SK-N-SH (cell line): Measurements from ENCODE around the gene FCRL3. TPM values are rescaled to one million over a fixed set of nuclear protein-coding genes. Genes with fewer than 3 reads are reported as not detected.
"Not testable (repeated sequence)": the region's sequence is repeated elsewhere in the genome, so short reads cannot be mapped to it uniquely, and the experiment has no call there.

Source experiments
- CTCF ChIA-PET: fragments of 300-600, 350-600 bp; formaldehyde crosslinking; extraction: SDS; loops from one replicate; lab custom pipeline; 2021; lab: Yijun Ruan, JAX
- POLR2A ChIA-PET: fragments of 350-600 bp; sonication (Branson Sonifier 250); formaldehyde crosslinking; extraction: SDS; loops from one replicate; lab custom pipeline; 2020; ENCODE audit warnings: antibody characterized with exemption, inconsistent platforms; lab: Yijun Ruan, JAX
- DNase-seq: peaks from one replicate; pipeline ENCODE4 v3.0.0; 2012
- H2AFZ ChIP-seq: fragments of 200-600 bp; sonication (generic); 2 replicates; pipeline ENCODE4 v1.8.1; 2016; ENCODE audit warnings: antibody characterized with exemption, mild to moderate bottlenecking, low read depth
- H3F3A ChIP-seq: fragments of 200-600 bp; sonication (generic); replicated peaks from 2 replicates; pipeline ENCODE3; 2016; ENCODE audit warnings: antibody characterized with exemption, mild to moderate bottlenecking; ENCODE audit not compliant: insufficient read depth
- H3K27ac ChIP-seq, 2 experiments: fragments of 200-500 bp in 1 of 2; fragments of 200-600 bp in 1 of 2; sonication (Bioruptor generic) in 1 of 2; sonication (generic), shearing (Covaris generic) in 1 of 2; 2 replicates each; pipeline versions ENCODE4 v1.5.1 to v1.6.1; 2014 to 2016; ENCODE audit warnings: low read depth in 2 of 2, inconsistent platforms in 1 of 2, low read length in 1 of 2, mild to moderate bottlenecking in 1 of 2, mixed read lengths in 1 of 2
- H3K27me3 ChIP-seq: fragments of 200-600 bp; sonication (generic), shearing (Covaris generic); 2 replicates; pipeline ENCODE4 v1.6.1; 2016; ENCODE audit warnings: mixed run types; ENCODE audit not compliant: insufficient read depth
- H3K36me3 ChIP-seq, 2 experiments: fragments of 200-500 bp in 1 of 2; fragments of 200-600 bp in 1 of 2; sonication (Bioruptor generic) in 1 of 2; sonication (generic) in 1 of 2; replicated peaks in 1 of 2; 2 replicates each; pipeline versions ENCODE3 to v1.5.1; 2014 to 2016; ENCODE audit warnings: low read length in 1 of 2, mild to moderate bottlenecking in 1 of 2; ENCODE audit not compliant: insufficient read depth in 2 of 2, control insufficient read depth in 1 of 2
- H3K4me1 ChIP-seq, 2 experiments: fragments of 200-500 bp in 1 of 2; fragments of 200-600 bp in 1 of 2; sonication (Bioruptor generic) in 1 of 2; sonication (generic), shearing (Covaris generic) in 1 of 2; 2 replicates each; pipeline versions ENCODE4 v1.5.1 to v1.6.1; 2014 to 2016; ENCODE audit warnings: low read depth in 1 of 2, low read length in 1 of 2, mixed run types in 1 of 2; ENCODE audit not compliant: insufficient read depth in 2 of 2, control insufficient read depth in 1 of 2
- H3K4me2 ChIP-seq: fragments of 200-600 bp; sonication (generic), shearing (Covaris generic); 2 replicates; pipeline ENCODE4 v1.6.1; 2017; ENCODE audit warnings: mixed run types
- H3K4me3 ChIP-seq, 2 experiments: fragments of 200-500 bp in 1 of 2; fragments of 200-600 bp in 1 of 2; sonication (Bioruptor generic) in 1 of 2; sonication (generic), shearing (Covaris generic) in 1 of 2; 2 replicates each; pipeline versions ENCODE4 v1.5.1 to v1.8.1; 2014 to 2016; ENCODE audit warnings: low read depth in 2 of 2, inconsistent platforms in 1 of 2, low read length in 1 of 2, mild to moderate bottlenecking in 1 of 2, mixed read lengths in 1 of 2, moderate library complexity in 1 of 2
- H3K79me2 ChIP-seq: fragments of 200-600 bp; sonication (generic); 2 replicates; pipeline ENCODE4 v1.8.1; 2017; ENCODE audit warnings: mild to moderate bottlenecking; ENCODE audit not compliant: insufficient read depth
- H3K9ac ChIP-seq: fragments of 200-600 bp; sonication (generic); 2 replicates; pipeline ENCODE4 v1.6.1; 2017; ENCODE audit warnings: mixed run types
- H3K9me2 ChIP-seq: fragments of 200-600 bp; sonication (generic); 2 replicates; pipeline ENCODE4 v1.6.1; 2017; ENCODE audit warnings: mixed run types
- H3K9me3 ChIP-seq: fragments of 200-600 bp; sonication (generic); 2 replicates; pipeline ENCODE4 v1.6.1; 2017; ENCODE audit warnings: mixed run types, mild to moderate bottlenecking, moderate library complexity
- H4K20me1 ChIP-seq: fragments of 200-600 bp; sonication (generic); 2 replicates; pipeline ENCODE4 v1.6.1; 2017; ENCODE audit warnings: mild to moderate bottlenecking, mixed run types; ENCODE audit not compliant: insufficient read depth
- CHD2 ChIP-seq: fragments of 150-350 bp; IDR thresholded peaks from 2 replicates; pipeline ENCODE4 v1.6.1; 2018; ENCODE audit warnings: low read length; ENCODE audit not compliant: partially characterized antibody
- EZH2phosphoT487 ChIP-seq: fragments of 200-600 bp; sonication (generic); IDR thresholded peaks from 2 replicates; pipeline ENCODE4 v1.6.1; 2017; ENCODE audit warnings: low read depth, mixed run types, mild to moderate bottlenecking, antibody characterized with exemption, moderate library complexity, borderline replicate concordance
- FOSL2 ChIP-seq: IDR thresholded peaks from 2 replicates; pipeline ENCODE4 v1.4.0; 2012; ENCODE audit warnings: low read depth, mild to moderate bottlenecking, moderate library complexity, borderline replicate concordance
- FOXM1 ChIP-seq: IDR thresholded peaks from 2 replicates; pipeline ENCODE4 v1.4.0; 2012; ENCODE audit warnings: low read depth, mild to moderate bottlenecking
- GATA2 ChIP-seq: sonication (generic); formaldehyde crosslinking; IDR thresholded peaks from 2 replicates; pipeline ENCODE4 v1.5.0; 2020; ENCODE audit warnings: mild to moderate bottlenecking, missing genetic modification reagents
- JUND ChIP-seq: IDR thresholded peaks from 2 replicates; pipeline ENCODE4 v1.4.0; 2012
- MEF2A ChIP-seq: IDR thresholded peaks from 2 replicates; pipeline ENCODE4 v1.4.0; 2012; ENCODE audit warnings: low read depth, borderline replicate concordance
- MXI1 ChIP-seq: IDR thresholded peaks from 2 replicates; pipeline ENCODE4 v1.6.1; 2012; ENCODE audit warnings: mild to moderate bottlenecking, low read depth, low read length, improper control_type of control experiment
- NFIC ChIP-seq: IDR thresholded peaks from 2 replicates; pipeline ENCODE4 v1.4.0; 2012; ENCODE audit warnings: borderline replicate concordance
- POLR2AphosphoS5 ChIP-seq: IDR thresholded peaks from 2 replicates; pipeline ENCODE4 v1.6.1; 2012; ENCODE audit warnings: low read depth, low read length
- RFX5 ChIP-seq: IDR thresholded peaks from 2 replicates; pipeline ENCODE4 v1.6.1; 2012; ENCODE audit warnings: mild to moderate bottlenecking, improper control_type of control experiment, low read length
- SIN3A ChIP-seq: IDR thresholded peaks from 2 replicates; pipeline ENCODE4 v1.6.1; 2012; ENCODE audit warnings: low read depth, mild to moderate bottlenecking, low read length, moderate library complexity, borderline replicate concordance
- SMC3 ChIP-seq: IDR thresholded peaks from 2 replicates; pipeline ENCODE4 v1.6.1; 2012; ENCODE audit warnings: low read depth, low read length, improper control_type of control experiment
- TAF1 ChIP-seq: IDR thresholded peaks from 2 replicates; pipeline ENCODE4 v1.6.1; 2012; ENCODE audit warnings: low read depth, mild to moderate bottlenecking, low read length, moderate library complexity, borderline replicate concordance
- YY1 ChIP-seq: IDR thresholded peaks from 2 replicates; pipeline ENCODE4 v1.4.0; 2012; ENCODE audit warnings: low read depth, mild to moderate bottlenecking
- WGBS: methylation state at CpG from one replicate; pipeline ENCODE4 v1.1.6; 2017; ENCODE audit warnings: low lambda C conversion rate; 5-methylcytosine and 5-hydroxymethylcytosine counted together
- polyA plus RNA-seq, 3 experiments: library from polyadenylated mRNA; depleted of rRNA; stranded (reverse); fragments of >200 nt; gene quantifications; 2 replicates each; pipeline ENCODE4 v1.2.3, GENCODE V29; 2012
- TF ChIP-seq, protein P1 (sequence below): fragments of 200-600 bp; sonication (generic); IDR thresholded peaks from 2 replicates; pipeline ENCODE4 v1.6.1; 2017; ENCODE audit warnings: antibody characterized with exemption, mild to moderate bottlenecking, moderate library complexity
- TF ChIP-seq, protein P2 (sequence below): IDR thresholded peaks from 2 replicates; pipeline ENCODE4 v1.4.0; 2012; ENCODE audit warnings: low read depth
- TF ChIP-seq, protein P3 (sequence below): fragments of 150-350 bp; IDR thresholded peaks from 2 replicates; pipeline ENCODE4 v1.6.1; 2016; ENCODE audit warnings: mild to moderate bottlenecking, low read depth, low read length

The FCRL3 gene
- polyA plus RNA-seq, 1 of the 3 experiments (the other 2 are of a cell fraction) = not detected

DNA sequence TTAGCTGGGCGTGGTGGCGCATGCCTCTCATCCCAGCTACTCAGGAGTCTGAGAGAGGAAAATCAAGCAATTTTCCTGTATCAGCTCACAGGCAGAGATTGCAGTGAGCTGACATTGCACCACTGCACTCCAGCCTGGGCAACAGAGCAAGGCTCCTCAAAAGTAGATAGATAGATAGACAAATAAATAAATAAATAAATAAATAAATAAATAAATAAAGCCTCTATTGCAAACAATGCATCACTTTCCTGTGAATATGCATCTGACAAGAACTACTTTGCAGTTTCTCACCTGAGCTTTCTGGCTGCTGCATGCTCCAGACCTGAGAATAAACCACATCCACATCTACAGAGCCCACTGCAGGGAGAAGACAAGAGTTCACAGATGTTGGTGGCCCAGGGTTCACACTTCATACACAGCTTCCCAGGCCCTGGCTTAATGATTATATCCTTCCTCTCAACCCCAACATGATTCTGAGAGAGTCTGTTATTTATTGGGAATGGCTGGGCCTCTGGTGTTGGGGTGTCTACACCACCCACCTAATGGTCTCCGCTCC, 47.8 kb upstream of the FCRL3 start:
- no peak for DNase-seq
- WGBS = 3% methylated on average over 3 of the region's 3 CpGs

DNA sequence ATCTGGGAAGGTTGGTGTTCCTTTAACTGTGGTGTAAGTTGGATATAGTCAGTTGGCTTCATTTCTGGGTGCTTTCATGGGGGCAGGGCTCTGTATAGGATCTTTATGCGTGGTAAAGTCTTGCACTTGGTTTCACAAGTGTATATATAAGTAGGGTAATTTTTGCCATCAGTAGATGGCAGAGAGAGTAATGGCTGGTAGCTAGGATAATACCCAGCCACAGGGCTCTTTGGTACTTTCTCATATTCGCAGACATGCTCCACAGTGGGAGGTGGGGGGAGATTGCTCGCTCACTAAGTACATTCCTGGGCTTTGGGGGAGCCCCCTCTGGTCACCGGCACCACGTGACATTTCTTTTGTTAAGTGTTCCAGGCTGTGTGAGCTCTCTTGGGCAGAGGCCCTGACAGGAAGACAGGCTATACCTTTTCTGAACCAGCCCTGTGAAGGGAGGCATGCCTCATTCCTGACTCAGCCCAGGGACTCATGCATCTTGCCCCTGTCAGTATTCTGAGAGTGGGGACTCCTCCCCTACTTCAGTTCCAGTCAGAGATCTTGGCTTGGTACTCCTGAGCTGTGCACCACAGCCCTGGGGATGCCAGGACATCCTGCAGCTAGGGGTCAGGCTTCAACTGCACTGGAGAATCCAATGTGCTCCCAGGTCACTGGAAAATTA, 38.8 kb upstream of the FCRL3 start:
- H3K79me2 ChIP-seq = no peaks in the 10 kb centered on the region
- WGBS = 0% methylated on average over 4 of the region's 5 CpGs
- H3K27me3 ChIP-seq = no peaks in the 10 kb centered on the region
- no peaks in the 10 kb centered on the region for H3K4me1 ChIP-seq
- no peak overlapping the region for H3K9ac ChIP-seq
- ChIA-PET POLR2A (no interaction called here), CTCF (no interaction called here)
- no peak overlapping the region for H3K4me2 ChIP-seq
- no peak overlapping the region for H2AFZ ChIP-seq
- no peak overlapping the region for H3K27ac ChIP-seq
- H3F3A ChIP-seq = no peaks in the 10 kb centered on the region
- H3K36me3 ChIP-seq = no peaks in the 10 kb centered on the region
- H4K20me1 ChIP-seq = no peaks in the 10 kb centered on the region
- H3K4me3 ChIP-seq = no peak overlapping the region
- no peaks in the 10 kb centered on the region for H3K9me2 ChIP-seq
- no peak for DNase-seq
- H3K9me3 ChIP-seq = no peaks in the 10 kb centered on the region
- no peak for TF ChIP-seq SIN3A
- TF ChIP-seq JUND = no peak
- TF ChIP-seq POLR2AphosphoS5 = no peak
- no peak for TF ChIP-seq EZH2phosphoT487
- no peak for TF ChIP-seq MXI1
- no peak for TF ChIP-seq FOXM1
- TF ChIP-seq NFIC = no peak
- TF ChIP-seq GATA2 (CRISPR knock-in tag) = no peak
- TF ChIP-seq, protein P1, sequence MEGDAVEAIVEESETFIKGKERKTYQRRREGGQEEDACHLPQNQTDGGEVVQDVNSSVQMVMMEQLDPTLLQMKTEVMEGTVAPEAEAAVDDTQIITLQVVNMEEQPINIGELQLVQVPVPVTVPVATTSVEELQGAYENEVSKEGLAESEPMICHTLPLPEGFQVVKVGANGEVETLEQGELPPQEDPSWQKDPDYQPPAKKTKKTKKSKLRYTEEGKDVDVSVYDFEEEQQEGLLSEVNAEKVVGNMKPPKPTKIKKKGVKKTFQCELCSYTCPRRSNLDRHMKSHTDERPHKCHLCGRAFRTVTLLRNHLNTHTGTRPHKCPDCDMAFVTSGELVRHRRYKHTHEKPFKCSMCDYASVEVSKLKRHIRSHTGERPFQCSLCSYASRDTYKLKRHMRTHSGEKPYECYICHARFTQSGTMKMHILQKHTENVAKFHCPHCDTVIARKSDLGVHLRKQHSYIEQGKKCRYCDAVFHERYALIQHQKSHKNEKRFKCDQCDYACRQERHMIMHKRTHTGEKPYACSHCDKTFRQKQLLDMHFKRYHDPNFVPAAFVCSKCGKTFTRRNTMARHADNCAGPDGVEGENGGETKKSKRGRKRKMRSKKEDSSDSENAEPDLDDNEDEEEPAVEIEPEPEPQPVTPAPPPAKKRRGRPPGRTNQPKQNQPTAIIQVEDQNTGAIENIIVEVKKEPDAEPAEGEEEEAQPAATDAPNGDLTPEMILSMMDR = no peak
- TF ChIP-seq RFX5 = no peak
- TF ChIP-seq TAF1 = no peak
- TF ChIP-seq, protein P2, sequence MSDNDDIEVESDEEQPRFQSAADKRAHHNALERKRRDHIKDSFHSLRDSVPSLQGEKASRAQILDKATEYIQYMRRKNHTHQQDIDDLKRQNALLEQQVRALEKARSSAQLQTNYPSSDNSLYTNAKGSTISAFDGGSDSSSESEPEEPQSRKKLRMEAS = no peak
- TF ChIP-seq YY1 = no peak
- no peak for TF ChIP-seq FOSL2

More for the DNA sequence above, 47.8 kb upstream of the FCRL3 start:
- POLR2A ChIA-PET = no interaction called here
- Histone ChIP-seq H3K27ac (no peak overlapping the region), H3K9me3 (no peaks in the 10 kb centered on the region), H3K4me2 (no peak overlapping the region), H3K27me3 (no peaks in the 10 kb centered on the region; the same call in 1 of the 2 replicates), H3K36me3 (no peaks in the 10 kb centered on the region), H3F3A (no peaks in the 10 kb centered on the region), H2AFZ (no peak overlapping the region), H3K9ac (no peak overlapping the region), H3K4me1 (no peaks in the 10 kb centered on the region), H3K4me3 (no peak overlapping the region), H3K79me2 (no peaks in the 10 kb centered on the region), H3K9me2 (no peaks in the 10 kb centered on the region), H4K20me1 (no peaks in the 10 kb centered on the region)
- no peak for TF ChIP-seq TAF1
- TF ChIP-seq, protein P3, sequence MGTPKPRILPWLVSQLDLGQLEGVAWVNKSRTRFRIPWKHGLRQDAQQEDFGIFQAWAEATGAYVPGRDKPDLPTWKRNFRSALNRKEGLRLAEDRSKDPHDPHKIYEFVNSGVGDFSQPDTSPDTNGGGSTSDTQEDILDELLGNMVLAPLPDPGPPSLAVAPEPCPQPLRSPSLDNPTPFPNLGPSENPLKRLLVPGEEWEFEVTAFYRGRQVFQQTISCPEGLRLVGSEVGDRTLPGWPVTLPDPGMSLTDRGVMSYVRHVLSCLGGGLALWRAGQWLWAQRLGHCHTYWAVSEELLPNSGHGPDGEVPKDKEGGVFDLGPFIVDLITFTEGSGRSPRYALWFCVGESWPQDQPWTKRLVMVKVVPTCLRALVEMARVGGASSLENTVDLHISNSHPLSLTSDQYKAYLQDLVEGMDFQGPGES = no peak
- TF ChIP-seq CHD2 = no peak
- no peak for TF ChIP-seq SMC3
- TF ChIP-seq MEF2A = no peak
- CTCF ChIA-PET = no interaction called here

DNA sequence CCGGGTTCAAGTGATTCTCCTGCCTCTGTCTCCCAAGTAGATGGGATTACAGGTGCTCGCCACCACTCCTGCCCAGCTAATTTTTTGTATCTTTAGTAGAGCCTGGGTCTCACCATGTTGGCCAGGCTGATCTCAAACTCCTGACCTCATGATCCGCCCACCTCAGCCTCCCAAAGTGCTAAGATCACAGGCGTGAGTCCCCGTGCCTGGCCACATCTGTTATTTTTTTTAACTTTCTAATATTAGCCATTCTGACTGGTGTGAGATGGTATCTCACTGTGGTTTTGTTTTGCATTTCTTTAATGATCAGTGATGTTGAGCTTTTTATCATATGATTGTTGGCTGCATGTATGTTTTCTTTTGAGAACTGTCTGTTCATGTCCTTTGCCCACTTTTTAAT, 35.4 kb upstream of the FCRL3 start:
- H3K4me1 ChIP-seq, DNase-seq, H3K9ac ChIP-seq, CTCF ChIA-PET, H3K27me3 ChIP-seq, POLR2A ChIA-PET, H3K36me3 ChIP-seq, H3K9me3 ChIP-seq, H3K4me3 ChIP-seq, H3K4me2 ChIP-seq, H3K79me2 ChIP-seq, H3F3A ChIP-seq, H2AFZ ChIP-seq, H3K9me2 ChIP-seq, H3K27ac ChIP-seq, H4K20me1 ChIP-seq: not testable (repeated sequence)
- 1% methylated on average over 5 of the region's 5 CpGs for WGBS
